GM18505 (cell line): ENCODE results near the gene PACC1.

Experiments
- ATAC-seq: cut with Tn5 transposase; IDR thresholded peaks from one replicate; pipeline ENCODE4 v1.9.1; 2021; ENCODE audit not compliant: unreplicated experiment
- POLR2A ChIP-seq: IDR thresholded peaks from 4 replicates; pipeline ENCODE4 v1.6.1; 2011; ENCODE audit warnings: borderline replicate concordance; ENCODE audit not compliant: insufficient read depth, insufficient read length; ENCODE audit errors: extremely low read depth

Gene PACC1

GRCh38 chr1:212452323-212453155 is 37.9 kb upstream of the PACC1 start:
- ATAC-seq, result no peak
- no peak for TF ChIP-seq POLR2A

- no peak for ATAC-seq
- no peak for TF ChIP-seq POLR2A
Observed at GRCh38 chr1:212451416-212452322, 37.0 kb upstream of the PACC1 start.

- TF ChIP-seq POLR2A, result no peak
- ATAC-seq, result no peak
Observed at GRCh38 chr1:212450331-212450881, 35.7 kb upstream of the PACC1 start.

- no peak for ATAC-seq
- no peak for TF ChIP-seq POLR2A
Observed at GRCh38 chr1:212447478-212447877, 32.8 kb upstream of the PACC1 start.

GRCh38 chr1:212446333-212446732 is 31.6 kb upstream of the PACC1 start:
- TF ChIP-seq POLR2A, result no peak
- no peak for ATAC-seq

GRCh38 chr1:212442408-212442807 is 27.7 kb upstream of the PACC1 start:
- TF ChIP-seq POLR2A, result no peak
- no peak for ATAC-seq

- TF ChIP-seq POLR2A, result no peak
- no peak for ATAC-seq
Observed at GRCh38 chr1:212440419-212440818, 25.7 kb upstream of the PACC1 start.

- no peak for ATAC-seq
- TF ChIP-seq POLR2A, result no peak
Observed at GRCh38 chr1:212438831-212439237, 24.1 kb upstream of the PACC1 start.

GRCh38 chr1:212437179-212437798 is 22.6 kb upstream of the PACC1 start:
- TF ChIP-seq POLR2A, result no peak
- ATAC-seq, result no peak

- TF ChIP-seq POLR2A, result no peak
- no peak for ATAC-seq
Observed at GRCh38 chr1:212434992-212435391, 20.3 kb upstream of the PACC1 start.

- no peak for ATAC-seq
- TF ChIP-seq POLR2A, result no peak
Observed at GRCh38 chr1:212433577-212434462, 19.1 kb upstream of the PACC1 start.

GRCh38 chr1:212432661-212433576 is 18.2 kb upstream of the PACC1 start, which contains the start of gene NENF:
TSS of gene NENF (plus strand) at chr1:212432920. CDS start at chr1:212432944, 24 bp downstream.
- peak; percentile 97 for ATAC-seq
- TF ChIP-seq POLR2A, result peak; percentile 80

GRCh38 chr1:212432272-212432660 is 17.6 kb upstream of the PACC1 start:
- no peak for TF ChIP-seq POLR2A

More at GRCh38 chr1:212432272-212432660, 17.6 kb upstream of the PACC1 start:
- no peak for ATAC-seq
